ENCODE data around the gene PRR23E. TPM values are rescaled to one million over a fixed set of nuclear protein-coding genes. Genes with fewer than 3 reads are reported as not detected.

PRR23E gene
- total RNA-seq, 1 experiment from 2014 or later = not detected

DNA sequence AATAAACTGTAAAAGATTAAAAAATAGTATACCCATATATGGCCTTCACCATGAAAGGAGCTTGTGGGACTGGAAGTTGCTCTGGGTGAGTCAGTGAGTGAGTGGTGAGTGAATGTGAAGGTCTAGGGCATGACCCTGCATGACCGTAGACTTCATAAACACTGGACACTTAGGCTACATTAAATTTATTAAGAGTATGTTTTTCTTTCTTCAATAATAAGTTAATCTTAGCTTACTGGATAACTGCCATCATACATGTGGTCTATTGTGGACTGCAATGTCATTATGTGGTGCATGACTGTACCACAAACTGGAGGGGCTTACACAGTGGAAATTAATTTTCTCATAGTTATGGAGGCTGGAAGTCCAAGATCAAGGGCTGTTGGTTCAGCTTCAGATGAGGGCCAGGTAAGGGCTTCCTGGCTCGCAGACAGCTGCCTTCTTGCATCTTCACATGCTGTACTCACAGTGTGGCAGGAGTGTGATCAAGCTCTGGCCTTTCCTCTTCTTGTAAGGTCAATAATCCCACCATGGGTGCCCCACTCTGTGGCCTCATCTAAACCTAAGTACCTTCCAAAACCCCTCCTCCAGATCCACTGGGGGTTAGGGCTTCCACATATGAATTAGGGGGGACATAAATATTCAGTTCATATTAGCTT lies 40.8 kb upstream of the PRR23E start:
- no TSS peak for BruUV-seq (replicated peaks)
- H3K4me1 Mint-ChIP-seq (ENCODE audit: low read depth, unreplicated experiment) = no peaks in the 10 kb centered on the region
- intact Hi-C loops (cut with micrococcal nuclease; ENCODE audit: unreplicated experiment) = no loop called here
- H3K27me3 Mint-ChIP-seq (ENCODE audit: unreplicated experiment) = peaks cover 32% of the 10 kb centered on the region
- no peaks in the 10 kb centered on the region for H3K9me3 Mint-ChIP-seq (ENCODE audit: low read depth, unreplicated experiment)
- no peak overlapping the region for H3K27ac Mint-ChIP-seq (ENCODE audit: unreplicated experiment)
- CTCF ChIA-PET = interaction anchor here (1.1 kb wide), 1 partner anchor 39 kb away, joined by 3 read pairs; no protein-coding TSS in a partner anchor
- TF ChIP-seq, protein P1, sequence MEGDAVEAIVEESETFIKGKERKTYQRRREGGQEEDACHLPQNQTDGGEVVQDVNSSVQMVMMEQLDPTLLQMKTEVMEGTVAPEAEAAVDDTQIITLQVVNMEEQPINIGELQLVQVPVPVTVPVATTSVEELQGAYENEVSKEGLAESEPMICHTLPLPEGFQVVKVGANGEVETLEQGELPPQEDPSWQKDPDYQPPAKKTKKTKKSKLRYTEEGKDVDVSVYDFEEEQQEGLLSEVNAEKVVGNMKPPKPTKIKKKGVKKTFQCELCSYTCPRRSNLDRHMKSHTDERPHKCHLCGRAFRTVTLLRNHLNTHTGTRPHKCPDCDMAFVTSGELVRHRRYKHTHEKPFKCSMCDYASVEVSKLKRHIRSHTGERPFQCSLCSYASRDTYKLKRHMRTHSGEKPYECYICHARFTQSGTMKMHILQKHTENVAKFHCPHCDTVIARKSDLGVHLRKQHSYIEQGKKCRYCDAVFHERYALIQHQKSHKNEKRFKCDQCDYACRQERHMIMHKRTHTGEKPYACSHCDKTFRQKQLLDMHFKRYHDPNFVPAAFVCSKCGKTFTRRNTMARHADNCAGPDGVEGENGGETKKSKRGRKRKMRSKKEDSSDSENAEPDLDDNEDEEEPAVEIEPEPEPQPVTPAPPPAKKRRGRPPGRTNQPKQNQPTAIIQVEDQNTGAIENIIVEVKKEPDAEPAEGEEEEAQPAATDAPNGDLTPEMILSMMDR (IDR thresholded peaks at IDR 0.05; ENCODE audit: unreplicated experiment) = no peak
- no peak for DNase-seq
- H3K36me3 Mint-ChIP-seq (ENCODE audit: insufficient read depth, unreplicated experiment) = no peaks in the 10 kb centered on the region
- H3K4me3 Mint-ChIP-seq (ENCODE audit: low read depth, unreplicated experiment) = no peak overlapping the region

DNA sequence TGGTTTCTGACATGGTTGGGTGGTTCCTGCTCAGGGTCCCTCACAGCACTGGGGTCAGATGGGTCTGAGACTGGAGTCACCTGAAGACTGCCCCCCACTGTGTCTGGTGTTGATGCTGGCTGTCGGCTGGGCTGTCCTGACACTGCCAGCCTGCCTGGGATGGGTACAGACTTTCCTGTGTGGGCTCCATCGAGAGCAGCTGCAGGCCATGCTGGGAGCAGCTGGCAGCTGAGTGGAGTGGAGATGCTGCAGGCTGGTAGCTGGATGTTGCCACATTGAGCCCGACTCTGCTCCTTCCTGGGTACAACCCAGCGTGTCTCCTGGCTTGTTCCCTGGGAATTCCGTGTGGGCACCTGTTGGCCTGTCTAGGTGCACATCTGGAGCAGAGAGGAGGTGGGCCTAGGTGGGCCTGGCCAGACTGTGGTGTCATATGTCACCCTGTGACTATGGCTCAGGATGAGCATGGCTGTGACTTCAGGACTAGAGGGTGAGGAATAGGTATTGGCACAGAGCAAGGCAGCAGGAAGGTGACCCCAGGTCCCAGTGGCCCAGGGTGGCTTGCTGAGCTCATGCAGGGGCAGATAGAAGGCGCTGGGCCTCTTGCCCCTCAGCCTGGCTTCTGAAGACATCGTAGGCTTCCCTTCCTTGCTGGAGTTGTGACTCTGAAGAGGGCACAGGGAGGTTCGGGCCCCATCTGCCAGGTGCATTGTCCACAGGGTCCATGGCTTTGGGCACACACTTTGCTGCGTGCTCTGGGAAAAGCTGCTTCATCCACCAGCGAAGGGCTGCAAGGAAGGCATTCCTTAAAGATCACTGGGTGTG lies 40.0 kb upstream of the PRR23E start:
- H3K4me1 Mint-ChIP-seq (ENCODE audit: low read depth, unreplicated experiment) = no peaks in the 10 kb centered on the region

DNA sequence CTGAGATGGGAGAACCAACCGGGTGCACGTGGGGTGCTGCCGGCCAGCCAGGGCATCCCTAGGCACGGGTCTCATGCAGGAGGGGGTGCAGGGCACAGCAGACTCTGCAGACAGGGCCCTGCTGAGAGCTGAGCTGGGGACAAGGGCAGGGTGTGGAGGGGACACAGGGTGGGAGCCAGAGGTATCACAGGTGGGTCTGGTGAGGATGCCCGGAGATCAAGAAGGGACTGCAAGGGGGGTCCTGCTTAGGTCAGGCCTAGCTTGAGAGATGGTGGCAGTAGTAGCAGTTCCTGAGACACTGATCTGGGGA lies 39.5 kb upstream of the PRR23E start:
- Mint-ChIP-seq H3K4me1 (ENCODE audit: low read depth, unreplicated experiment) (no peaks in the 10 kb centered on the region), H3K27me3 (ENCODE audit: unreplicated experiment) (peaks cover 18% of the 10 kb centered on the region), H3K27ac (ENCODE audit: unreplicated experiment) (no peak overlapping the region), H3K4me3 (ENCODE audit: low read depth, unreplicated experiment) (no peak overlapping the region), H3K9me3 (ENCODE audit: low read depth, unreplicated experiment) (no peaks in the 10 kb centered on the region), H3K36me3 (ENCODE audit: insufficient read depth, unreplicated experiment) (no peaks in the 10 kb centered on the region)
- intact Hi-C loops (cut with micrococcal nuclease; ENCODE audit: unreplicated experiment) = no loop called here
- TF ChIP-seq, protein P1 (IDR thresholded peaks at IDR 0.05; ENCODE audit: unreplicated experiment) = no peak
- DNase-seq = no peak
- CTCF ChIA-PET = interaction anchor here (0.6 kb wide), 1 partner anchor 17 kb away, joined by 3 read pairs; no protein-coding TSS in a partner anchor
- BruUV-seq (replicated peaks) = no TSS peak

More for the DNA sequence above, 40.0 kb upstream of the PRR23E start:
- H3K9me3 Mint-ChIP-seq (ENCODE audit: low read depth, unreplicated experiment) = no peaks in the 10 kb centered on the region
- no peak overlapping the region for H3K27ac Mint-ChIP-seq (ENCODE audit: unreplicated experiment)
- H3K4me3 Mint-ChIP-seq (ENCODE audit: low read depth, unreplicated experiment) = no peak overlapping the region
- peaks cover 24% of the 10 kb centered on the region for H3K27me3 Mint-ChIP-seq (ENCODE audit: unreplicated experiment)
- TF ChIP-seq, protein P1 (IDR thresholded peaks at IDR 0.05; ENCODE audit: unreplicated experiment) = no peak
- no TSS peak for BruUV-seq (replicated peaks)
- no peaks in the 10 kb centered on the region for H3K36me3 Mint-ChIP-seq (ENCODE audit: insufficient read depth, unreplicated experiment)
- CTCF ChIA-PET = interaction anchor here (1.1 kb wide), 1 partner anchor 39 kb away, joined by 3 read pairs; no protein-coding TSS in a partner anchor
- DNase-seq = no peak
- intact Hi-C loops (cut with micrococcal nuclease; ENCODE audit: unreplicated experiment) = no loop called here

DNA sequence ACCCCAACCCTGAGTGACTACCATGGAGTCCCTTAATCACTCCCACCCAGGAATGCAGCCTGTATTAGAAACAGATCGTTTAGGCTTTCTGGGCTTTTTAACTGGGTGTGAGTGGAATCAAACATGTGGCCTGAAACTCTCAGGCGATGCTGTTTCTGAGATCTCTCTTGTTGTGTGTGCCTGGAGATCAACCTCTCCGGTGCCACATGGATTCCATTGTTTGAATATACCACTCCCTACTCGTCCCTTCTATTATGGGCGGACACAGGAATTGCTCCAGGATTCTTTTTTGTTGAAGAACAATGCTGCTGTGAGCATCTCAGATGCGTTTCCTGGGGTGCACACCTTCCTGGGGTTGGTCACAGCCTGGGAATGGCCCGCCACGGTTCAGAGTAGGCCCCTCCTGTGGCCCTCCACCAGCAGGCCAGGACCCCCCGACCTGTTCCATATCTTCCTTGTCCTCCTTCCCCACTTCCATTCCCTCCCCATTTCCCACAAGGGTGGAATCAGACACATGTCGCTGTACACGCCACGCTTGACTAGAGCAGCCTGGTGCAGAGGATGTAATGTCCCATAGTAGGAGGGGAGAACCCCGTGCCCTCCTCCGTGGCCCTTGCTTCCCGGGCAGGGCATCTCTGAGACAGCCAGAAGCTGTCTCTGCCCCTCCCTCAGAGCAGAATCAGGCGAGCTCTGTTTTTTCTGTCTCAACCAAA lies 36.4 kb upstream of the PRR23E start:
- no peaks in the 10 kb centered on the region for H3K27me3 Mint-ChIP-seq (ENCODE audit: unreplicated experiment)
- H3K4me3 Mint-ChIP-seq (ENCODE audit: low read depth, unreplicated experiment) = no peak overlapping the region
- H3K27ac Mint-ChIP-seq (ENCODE audit: unreplicated experiment) = no peak overlapping the region
- H3K9me3 Mint-ChIP-seq (ENCODE audit: low read depth, unreplicated experiment) = no peaks in the 10 kb centered on the region
- no peaks in the 10 kb centered on the region for H3K36me3 Mint-ChIP-seq (ENCODE audit: insufficient read depth, unreplicated experiment)
- CTCF ChIA-PET = no interaction called here
- BruUV-seq (replicated peaks) = no TSS peak
- DNase-seq = no peak
- TF ChIP-seq, protein P1 (IDR thresholded peaks at IDR 0.05; ENCODE audit: unreplicated experiment) = no peak
- no peaks in the 10 kb centered on the region for H3K4me1 Mint-ChIP-seq (ENCODE audit: low read depth, unreplicated experiment)
- intact Hi-C loops (cut with micrococcal nuclease; ENCODE audit: unreplicated experiment) = no loop called here
